Measurements from ENCODE around the gene PID1. TPM values are rescaled to one million over a fixed set of nuclear protein-coding genes. Genes with fewer than 3 reads are reported as not detected.

The PID1 gene
- total and polyA plus RNA-seq, 3 donors from 2014 or later, result 8.1 to 15.5 (median 14.8) TPM

- Histone ChIP-seq H3K4me3 (no peak overlapping the region), H3K27me3 (no peaks in the 10 kb centered on the region), H3K27ac (no peak overlapping the region), H3K4me1 (no peaks in the 10 kb centered on the region), H3K9me3 (no peaks in the 10 kb centered on the region), H3K36me3 (ENCODE audit: low read depth, missing control alignments) (no peaks in the 10 kb centered on the region)
- 94 to 96% methylated on average over 6 of the region's 6 CpGs for WGBS, 2 donors
- no peak for TF ChIP-seq POLR2A (IDR thresholded peaks at IDR 0.05)
- no peak for TF ChIP-seq CTCF (IDR thresholded peaks at IDR 0.05)
- DNase-seq, result no peak
- intact Hi-C loops (cut with DNase I; ENCODE audit: low total_unique reads), result no loop called here
These were observed 64.5 kb downstream of the PID1 start for GRCh38 chr2:229206548-229206947.

- TF ChIP-seq POLR2A (IDR thresholded peaks at IDR 0.05) (no peak), CTCF (IDR thresholded peaks at IDR 0.05) (no peak)
- no peaks in the 10 kb centered on the region for H3K27me3 ChIP-seq
- no peaks in the 10 kb centered on the region for H3K36me3 ChIP-seq (ENCODE audit: low read depth, missing control alignments)
- DNase-seq, result no peak
- 58 to 68% methylated on average over 5 of the region's 5 CpGs for WGBS, 2 donors
- no peak overlapping the region for H3K27ac ChIP-seq
- no peaks in the 10 kb centered on the region for H3K4me1 ChIP-seq
- H3K9me3 ChIP-seq, result no peaks in the 10 kb centered on the region
- intact Hi-C loops (cut with DNase I; ENCODE audit: low total_unique reads), result no loop called here
- no peak overlapping the region for H3K4me3 ChIP-seq
These were observed 65.4 kb downstream of the PID1 start for GRCh38 chr2:229205704-229206103.

GRCh38 chr2:229202646-229203045 lies 68.4 kb downstream of the PID1 start:
- intact Hi-C loops (cut with DNase I; ENCODE audit: low total_unique reads), result no loop called here
- H3K9me3 ChIP-seq, result no peaks in the 10 kb centered on the region
- 93 to 95% methylated on average over 1 of the region's 1 CpG for WGBS, 2 donors
- H3K36me3 ChIP-seq (ENCODE audit: low read depth, missing control alignments), result no peaks in the 10 kb centered on the region
- H3K4me3 ChIP-seq, result no peak overlapping the region
- DNase-seq, result no peak
- H3K27ac ChIP-seq, result no peak overlapping the region
- TF ChIP-seq CTCF (IDR thresholded peaks at IDR 0.05) (no peak), POLR2A (IDR thresholded peaks at IDR 0.05) (no peak)
- no peaks in the 10 kb centered on the region for H3K27me3 ChIP-seq
- H3K4me1 ChIP-seq, result no peaks in the 10 kb centered on the region

GRCh38 chr2:229201521-229201920 lies 69.6 kb downstream of the PID1 start:
- Histone ChIP-seq H3K27ac (no peak overlapping the region), H3K9me3 (no peaks in the 10 kb centered on the region), H3K4me3 (no peak overlapping the region), H3K4me1 (no peaks in the 10 kb centered on the region), H3K27me3 (no peaks in the 10 kb centered on the region), H3K36me3 (ENCODE audit: low read depth, missing control alignments) (no peaks in the 10 kb centered on the region)
- WGBS, 2 donors, result 91 to 94% methylated on average over 7 of the region's 7 CpGs
- intact Hi-C loops (cut with DNase I; ENCODE audit: low total_unique reads), result no loop called here
- DNase-seq, result no peak
- TF ChIP-seq POLR2A (IDR thresholded peaks at IDR 0.05) (no peak), CTCF (IDR thresholded peaks at IDR 0.05) (no peak)

- intact Hi-C loops (cut with DNase I; ENCODE audit: low total_unique reads), result no loop called here
- 70 to 74% methylated on average over 2 of the region's 2 CpGs for WGBS, 2 donors
These were observed 71.8 kb downstream of the PID1 start for GRCh38 chr2:229199267-229199666.

More at GRCh38 chr2:229199267-229199666, 71.8 kb downstream of the PID1 start:
- no peak for DNase-seq
- H3K9me3 ChIP-seq, result no peaks in the 10 kb centered on the region
- no peak overlapping the region for H3K27ac ChIP-seq
- H3K4me1 ChIP-seq, result no peaks in the 10 kb centered on the region
- H3K4me3 ChIP-seq, result no peak overlapping the region
- no peaks in the 10 kb centered on the region for H3K36me3 ChIP-seq (ENCODE audit: low read depth, missing control alignments)
- no peaks in the 10 kb centered on the region for H3K27me3 ChIP-seq
- TF ChIP-seq POLR2A (IDR thresholded peaks at IDR 0.05), result no peak
- no peak for TF ChIP-seq CTCF (IDR thresholded peaks at IDR 0.05)
